Stimulated activated naive CD8-positive, alpha-beta T cell treated with anti-CD3 and anti-CD28 coated beads, Interleukin-15, amount 100 ng/mL, for 72 hours (primary cell): Measurements from ENCODE around the gene DALRD3.

Experiments
- ATAC-seq: fragments of 150-1000 bp; cut with Tn5 transposase; 2 replicates; pipeline ENCODE4 v1.10.0; 2021; ENCODE audit warnings: mild to moderate bottlenecking, moderate library complexity
- DNase-seq, 2 donors: peaks; one replicate each; pipeline ENCODE4 v3.0.0; 2021 to 2022
- H3K27ac Mint-ChIP-seq, 2 donors: one replicate each; pipeline ENCODE4 v1.8.0; 2022; ENCODE audit warnings: mild to moderate bottlenecking in 2 of 2, mixed read lengths in 2 of 2, moderate library complexity in 2 of 2
- H3K27me3 Mint-ChIP-seq: one replicate; pipeline ENCODE4 v1.8.0; 2022; ENCODE audit warnings: mixed read lengths
- H3K4me1 Mint-ChIP-seq: one replicate; pipeline ENCODE4 v1.8.0; 2022; ENCODE audit warnings: mild to moderate bottlenecking, mixed read lengths
- H3K4me3 Mint-ChIP-seq, 2 donors: one replicate each; pipeline ENCODE4 v1.8.0; 2022; ENCODE audit warnings: mild to moderate bottlenecking in 2 of 2, mixed read lengths in 2 of 2, moderate library complexity in 1 of 2
- H3K9me3 Mint-ChIP-seq, 2 donors: one replicate each; pipeline ENCODE4 v1.8.0; 2022; ENCODE audit warnings: mixed read lengths in 2 of 2

Gene DALRD3

DNA sequence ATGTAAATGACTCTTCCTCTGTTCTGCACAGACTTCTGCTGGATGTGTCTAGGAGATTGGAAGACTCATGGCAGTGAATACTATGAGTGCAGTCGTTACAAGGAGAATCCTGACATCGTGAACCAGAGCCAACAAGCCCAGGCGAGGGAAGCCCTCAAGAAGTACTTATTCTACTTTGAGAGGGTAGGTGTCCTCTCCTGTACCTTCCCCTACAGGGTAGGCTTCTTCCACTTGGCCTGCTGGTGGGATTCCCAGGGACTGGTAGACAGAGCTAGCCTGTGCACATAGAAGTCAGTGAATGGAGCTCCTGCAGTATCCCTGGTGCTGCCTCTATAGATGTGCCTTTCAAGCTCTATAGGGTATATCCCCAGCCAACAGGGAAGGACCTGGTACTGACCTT lies 38.9 kb downstream of the DALRD3 start:
- DNase-seq, result no peak
- Mint-ChIP-seq H3K27me3 (no peaks in the 10 kb centered on the region), H3K4me1 (no peaks in the 10 kb centered on the region), H3K9me3 (no peaks in the 10 kb centered on the region), H3K4me3 (no peak overlapping the region), H3K27ac (no peak overlapping the region)
- ATAC-seq, result no peak

DNA sequence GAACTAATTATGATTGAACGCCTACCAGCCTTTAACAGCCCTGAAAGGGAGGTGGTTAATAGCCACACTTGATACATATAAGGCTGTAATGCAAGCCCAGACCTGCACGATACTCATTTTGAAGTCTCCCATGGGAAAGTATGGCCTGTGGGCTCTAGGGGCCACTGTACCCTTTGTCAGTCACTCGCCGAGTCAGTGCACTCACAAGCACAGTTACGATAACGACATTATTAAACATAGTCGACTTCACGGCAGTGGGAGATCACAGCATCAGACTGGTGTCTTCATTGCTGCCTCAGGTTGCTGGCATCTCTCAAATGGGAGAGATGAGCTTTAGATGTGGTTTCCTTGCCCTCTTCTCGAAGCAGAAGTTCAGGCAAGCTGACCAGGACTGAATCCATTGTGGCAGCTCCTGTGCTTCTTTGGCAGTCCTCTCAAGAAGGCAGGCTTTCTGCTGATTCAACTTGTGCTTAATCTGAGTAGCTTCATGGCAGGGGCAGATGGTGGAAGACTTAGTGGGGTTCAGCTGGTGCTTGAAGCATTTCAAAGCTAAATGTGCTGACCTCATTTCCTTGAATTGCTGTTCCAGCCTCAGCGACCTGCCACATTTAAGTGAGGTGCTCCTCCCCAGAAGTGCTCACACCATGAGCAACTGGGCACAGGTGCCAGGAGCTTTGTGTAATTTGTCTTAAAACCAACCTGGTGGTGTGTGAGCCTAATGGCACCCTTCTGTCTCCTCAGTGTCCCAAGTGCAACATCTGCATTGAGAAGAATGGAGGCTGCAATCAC lies 44.1 kb downstream of the DALRD3 start:
- H3K27me3 Mint-ChIP-seq, result no peaks in the 10 kb centered on the region
- H3K9me3 Mint-ChIP-seq, result no peaks in the 10 kb centered on the region
- ATAC-seq (no peak), DNase-seq (no peak)
- H3K4me1 Mint-ChIP-seq, result no peaks in the 10 kb centered on the region
- peak overlapping the region; percentile 43 to 63 for H3K27ac Mint-ChIP-seq
- no peak overlapping the region for H3K4me3 Mint-ChIP-seq

DNA sequence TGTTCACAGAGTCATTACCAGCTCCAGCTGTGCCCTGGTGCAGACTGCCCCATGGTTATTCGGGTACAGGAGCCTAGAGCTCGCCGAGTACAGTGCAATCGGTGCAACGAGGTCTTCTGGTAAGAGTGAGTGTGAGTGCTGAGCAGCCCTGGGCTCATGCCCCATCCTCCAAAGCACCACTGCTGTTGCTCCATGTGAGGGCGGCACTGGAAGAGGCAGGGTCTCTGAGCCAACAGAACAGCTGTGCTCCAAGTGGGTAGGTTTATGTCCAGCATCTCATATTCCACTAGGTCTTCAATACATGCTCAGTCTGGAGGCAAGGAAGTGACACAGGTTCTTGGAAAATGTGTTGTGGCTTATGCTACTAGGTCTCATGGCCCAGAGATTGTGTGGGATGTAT lies 47.8 kb downstream of the DALRD3 start:
- H3K27ac Mint-ChIP-seq, result no peak overlapping the region
- ATAC-seq, result no peak
- H3K27me3 Mint-ChIP-seq, result no peaks in the 10 kb centered on the region
- DNase-seq, result no peak
- peaks cover 12% of the 10 kb centered on the region for H3K4me1 Mint-ChIP-seq
- H3K9me3 Mint-ChIP-seq, result no peaks in the 10 kb centered on the region
- H3K4me3 Mint-ChIP-seq, result no peak overlapping the region

DNA sequence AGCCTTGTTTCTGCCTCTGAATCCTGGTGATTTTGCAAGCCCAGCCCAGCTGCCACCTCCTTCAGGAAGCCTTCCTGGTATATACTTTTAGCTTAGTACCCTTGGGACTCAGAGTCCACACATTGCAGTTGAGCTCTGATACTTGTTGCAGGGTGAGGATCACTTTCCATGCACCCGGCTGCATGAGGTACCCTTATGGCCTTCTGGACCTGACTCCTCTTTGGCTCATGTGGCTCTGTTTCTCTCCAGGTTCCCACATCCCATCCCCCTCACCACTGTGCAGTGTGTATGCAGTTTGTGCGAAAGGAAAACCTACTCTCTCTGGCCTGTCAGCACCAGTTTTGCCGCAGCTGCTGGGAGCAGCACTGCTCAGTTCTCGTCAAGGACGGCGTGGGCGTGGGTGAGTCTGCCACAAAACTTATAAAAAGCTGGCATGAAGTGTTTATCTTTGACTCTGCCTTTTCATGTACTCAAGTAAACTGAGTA lies 51.5 kb downstream of the DALRD3 start:
- DNase-seq (no peak), ATAC-seq (no peak)
- Mint-ChIP-seq H3K27me3 (no peaks in the 10 kb centered on the region), H3K9me3 (no peaks in the 10 kb centered on the region), H3K4me1 (peaks cover 12% of the 10 kb centered on the region), H3K4me3 (no peak overlapping the region), H3K27ac (peak overlapping the region in 1 of 2 donors; percentile 3)

DNA sequence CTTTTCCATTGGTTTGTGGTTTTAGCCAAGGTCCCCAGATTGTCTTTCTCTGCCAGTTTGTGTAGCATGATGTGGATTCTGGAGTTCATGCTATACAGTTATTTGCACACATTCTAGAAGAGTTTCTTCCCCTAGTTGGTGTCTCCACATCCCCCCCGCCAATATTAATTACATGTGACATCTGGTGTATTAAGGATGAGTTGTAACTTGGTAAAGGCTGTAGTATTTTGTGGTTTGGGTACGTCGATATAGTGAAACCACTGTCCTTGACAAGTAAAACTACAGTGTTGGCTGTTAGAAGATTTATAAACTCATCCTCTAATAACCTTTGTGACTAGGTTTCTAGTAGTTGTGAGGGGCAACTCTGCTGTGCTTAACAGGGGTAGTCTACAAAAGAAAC lies 52.0 kb downstream of the DALRD3 start:
- peaks cover 12% of the 10 kb centered on the region for H3K4me1 Mint-ChIP-seq
- no peaks in the 10 kb centered on the region for H3K9me3 Mint-ChIP-seq
- ATAC-seq, result no peak
- H3K27ac Mint-ChIP-seq, result peak overlapping the region in 1 of 2 donors; percentile 9
- DNase-seq, result no peak
- no peak overlapping the region for H3K4me3 Mint-ChIP-seq
- H3K27me3 Mint-ChIP-seq, result no peaks in the 10 kb centered on the region
